GM12865 (cell line): ENCODE data around the gene TRIM38.

Source experiments
- DNase-seq: peaks from one replicate; pipeline ENCODE4 v3.0.0; 2010; ENCODE audit warnings: low read depth
- H3K4me3 ChIP-seq: 2 replicates; pipeline ENCODE4 v1.5.1; 2011; ENCODE audit warnings: mild to moderate bottlenecking, low read depth, low read length, control low read depth
- CTCF ChIP-seq: IDR thresholded peaks from 2 replicates; pipeline ENCODE4 v1.5.1; 2011; ENCODE audit warnings: low read length, control low read depth, low read depth, inconsistent platforms; ENCODE audit not compliant: insufficient read depth; ENCODE audit errors: missing control alignments

The TRIM38 gene

GRCh38 chr6:26028212-26028745, 65.7 kb downstream of the TRIM38 start:
- no peak for TF ChIP-seq CTCF
- H3K4me3 ChIP-seq, result no peak overlapping the region
- DNase-seq, result no peak

DNA sequence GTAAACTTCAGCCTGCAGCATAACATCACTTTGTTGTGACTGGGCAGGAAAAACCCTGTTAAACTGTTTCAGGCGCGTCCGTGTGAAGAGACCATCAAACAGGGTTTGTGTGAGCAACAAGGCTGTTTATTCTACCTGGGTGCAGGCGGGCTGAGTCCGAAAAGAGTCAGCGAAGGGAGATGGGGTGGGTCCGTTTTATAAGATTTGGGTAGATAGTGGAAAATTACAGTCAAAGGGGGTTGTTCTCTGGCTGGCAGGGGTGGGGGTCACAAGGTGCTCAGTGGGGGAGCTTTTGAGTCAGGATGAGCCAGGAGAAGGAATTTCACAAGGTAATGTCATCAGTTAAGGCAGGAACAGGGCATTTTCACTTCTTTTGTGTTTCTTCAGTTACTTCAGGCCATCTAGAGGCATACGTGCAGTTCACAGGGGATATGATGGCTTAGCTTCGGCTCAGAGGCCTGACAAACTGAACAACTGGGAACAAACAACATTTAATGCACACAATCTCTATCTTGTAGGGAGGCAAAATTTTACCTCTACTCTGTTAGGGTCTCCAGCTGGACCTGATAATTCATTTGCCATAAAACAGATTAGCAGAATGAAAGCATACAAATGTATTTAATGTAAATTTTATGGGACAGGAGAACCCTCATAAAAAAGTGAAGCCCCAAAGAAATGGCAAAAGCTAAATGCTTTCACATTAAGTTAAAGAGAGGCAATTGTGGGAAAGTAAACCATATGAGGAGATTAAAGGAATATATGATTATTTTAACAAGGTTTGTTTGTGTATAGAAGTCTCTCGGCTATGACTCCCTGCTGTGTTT, 66.4 kb downstream of the TRIM38 start:
- no peak for TF ChIP-seq CTCF
- no peak overlapping the region for H3K4me3 ChIP-seq
- no peak for DNase-seq

DNA sequence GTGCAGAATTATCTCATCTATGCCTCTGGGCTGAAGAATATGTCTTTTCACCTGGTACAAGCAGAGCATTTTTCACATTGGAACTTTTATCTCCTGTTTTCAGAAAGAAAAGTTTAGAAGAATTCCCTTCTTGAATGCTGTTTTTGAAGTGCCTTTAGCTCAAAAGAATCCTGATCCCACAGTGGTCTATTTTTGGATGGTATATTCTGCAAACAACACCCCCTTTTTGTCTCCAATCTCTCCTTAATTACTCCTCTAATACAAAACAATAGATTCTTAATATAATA, 66.9 kb downstream of the TRIM38 start:
- no peak for TF ChIP-seq CTCF
- no peak overlapping the region for H3K4me3 ChIP-seq
- no peak for DNase-seq

- no peak for DNase-seq
- peak overlapping the region; percentile 77 for H3K4me3 ChIP-seq
- TF ChIP-seq CTCF, result no peak
Observed at GRCh38 chr6:26029857-26030653, 67.5 kb downstream of the TRIM38 start.

GRCh38 chr6:26030716-26031115, 68.1 kb downstream of the TRIM38 start:
- TF ChIP-seq CTCF, result no peak
- H3K4me3 ChIP-seq, result peak overlapping the region; percentile 77
- DNase-seq, result peak; percentile 67

DNA sequence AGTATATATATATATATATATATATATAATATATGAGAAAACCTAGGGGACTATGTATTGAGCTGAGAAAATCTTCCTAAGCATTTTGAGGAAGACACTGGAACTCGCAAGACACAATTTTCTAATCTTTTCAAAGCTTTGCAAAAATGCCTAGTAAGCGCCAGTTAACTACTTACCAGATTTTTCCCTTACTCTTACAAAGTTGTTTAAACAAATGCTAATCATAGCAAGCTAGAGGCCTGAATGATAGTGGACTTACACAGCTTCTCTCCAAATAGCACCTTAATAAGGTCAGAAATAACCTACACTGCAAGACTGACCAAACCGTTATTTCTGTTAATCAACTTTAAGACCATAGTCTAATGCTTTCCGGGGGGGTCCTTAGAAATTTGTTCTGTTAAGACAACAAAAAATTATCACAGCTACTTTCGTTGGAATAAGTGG, 68.6 kb downstream of the TRIM38 start:
- no peak for DNase-seq
- no peak for TF ChIP-seq CTCF
- H3K4me3 ChIP-seq, result peak overlapping the region; percentile 77
